HG02678 (cell line): ENCODE data around the gene ZSWIM3.
"Not testable (repeated sequence)": the region's sequence is repeated elsewhere in the genome, so short reads cannot be mapped to it uniquely, and the experiment has no call there.

Experiments used
- ATAC-seq: cut with Tn5 transposase; IDR thresholded peaks from one replicate; pipeline ENCODE4 v1.9.1; 2021; ENCODE audit warnings: mild to moderate bottlenecking, moderate library complexity; ENCODE audit not compliant: unreplicated experiment

The ZSWIM3 gene

GRCh38 chr20:45857114-45857881 lies at the start of gene ZSWIM3, which contains the start of gene ACOT8:
Gene ZSWIM3, plus strand, starts transcription at chr20:45857614. Its CDS starts 212 bp downstream, at chr20:45857826.
Gene ACOT8, minus strand, starts transcription at chr20:45857392. Its CDS starts 77 bp downstream, at chr20:45857315.
- ATAC-seq: peak; percentile 97

DNA sequence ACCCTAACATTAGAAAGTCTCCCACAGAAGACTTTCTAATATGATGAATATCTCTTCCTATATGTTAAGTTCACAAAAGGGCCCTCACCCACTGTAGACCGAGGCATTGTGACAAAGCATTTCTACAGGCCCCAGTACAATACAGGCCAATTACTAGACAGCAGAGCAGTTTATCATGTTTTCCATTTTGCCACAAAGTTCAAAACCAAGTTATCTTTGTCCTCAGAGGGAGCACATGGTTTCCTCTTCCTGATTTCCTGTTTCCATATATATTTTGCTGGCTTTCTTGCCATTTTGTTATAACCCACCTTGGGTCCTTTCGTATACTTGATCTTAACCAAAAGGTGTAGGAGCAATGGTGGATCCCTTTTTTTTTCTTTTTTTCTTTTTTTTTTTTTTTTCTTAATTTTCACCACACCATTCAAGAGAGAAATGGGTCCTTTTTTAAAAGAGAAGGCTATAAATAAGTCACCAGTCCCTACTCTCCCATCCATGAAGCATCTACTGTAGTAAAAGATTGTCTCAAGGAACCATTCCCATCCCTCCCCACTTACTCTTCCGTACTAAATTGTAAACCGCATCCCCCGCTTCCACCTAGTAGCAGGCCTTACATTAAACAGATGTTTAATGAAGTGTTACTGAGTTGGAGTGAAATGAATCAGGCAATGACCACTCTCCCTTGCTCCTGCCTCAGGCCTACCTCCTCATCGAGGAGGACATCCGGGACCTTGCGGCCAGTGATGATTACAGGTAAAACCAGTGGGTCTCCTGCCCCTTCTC lies 47.0 kb upstream of the ZSWIM3 start:
- ATAC-seq: no peak

- peak; percentile 99 for ATAC-seq
These were observed 45.0 kb upstream of the ZSWIM3 start, which contains the start of gene UBE2C for GRCh38 chr20:45812157-45813005. Gene UBE2C, plus strand, starts transcription at chr20:45812644. Its CDS starts 52 bp downstream, at chr20:45812696.

- ATAC-seq: no peak
These were observed 44.4 kb upstream of the ZSWIM3 start for GRCh38 chr20:45813006-45813340.

GRCh38 chr20:45813489-45813888 lies 43.9 kb upstream of the ZSWIM3 start:
- ATAC-seq: no peak

- no peak for ATAC-seq
These were observed 43.1 kb upstream of the ZSWIM3 start for GRCh38 chr20:45814314-45814713.

- no peak for ATAC-seq
These were observed 40.5 kb upstream of the ZSWIM3 start for GRCh38 chr20:45816951-45817350.

- ATAC-seq: no peak
These were observed 39.8 kb upstream of the ZSWIM3 start for GRCh38 chr20:45817376-45818194.

- ATAC-seq: no peak
These were observed 39.2 kb upstream of the ZSWIM3 start for GRCh38 chr20:45818239-45818638.

DNA sequence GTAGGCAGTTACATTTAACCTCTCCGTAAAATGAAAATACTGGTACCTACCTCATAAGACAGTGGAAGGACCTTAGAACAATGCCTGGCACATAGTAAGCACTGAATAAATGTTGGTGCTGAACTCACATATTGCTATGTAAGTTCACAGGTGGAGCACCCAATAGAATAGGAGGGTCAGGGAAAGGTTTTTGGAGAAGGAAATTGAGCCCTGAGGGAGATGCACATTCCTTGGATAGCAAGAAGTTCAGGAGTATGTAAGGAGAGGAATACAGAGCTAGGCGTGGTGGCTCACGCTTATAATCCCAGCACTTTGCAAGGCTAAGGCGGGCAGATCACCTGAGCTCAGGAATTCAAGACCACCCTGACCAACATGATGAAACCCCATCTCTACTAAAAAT lies 37.9 kb upstream of the ZSWIM3 start:
- no peak for ATAC-seq

DNA sequence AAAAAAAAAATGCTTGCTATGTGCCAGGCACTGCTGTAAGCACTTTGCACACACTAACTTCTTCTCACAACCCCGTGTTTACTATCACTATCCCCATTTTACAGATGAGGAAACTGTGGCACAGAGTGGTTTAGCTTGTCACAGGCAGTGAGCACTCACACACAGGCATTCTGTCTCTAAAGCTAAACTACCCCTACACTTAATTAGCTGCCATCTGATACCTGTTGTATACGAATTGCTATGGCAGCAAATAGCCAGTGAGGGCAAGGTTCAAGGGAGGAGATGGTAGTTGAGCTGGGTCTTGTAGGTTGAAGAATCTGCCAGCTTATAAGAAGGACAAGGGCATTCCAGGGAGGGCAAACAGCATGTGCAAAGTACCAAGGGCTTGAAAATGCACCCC lies 35.5 kb upstream of the ZSWIM3 start:
- ATAC-seq: no peak

DNA sequence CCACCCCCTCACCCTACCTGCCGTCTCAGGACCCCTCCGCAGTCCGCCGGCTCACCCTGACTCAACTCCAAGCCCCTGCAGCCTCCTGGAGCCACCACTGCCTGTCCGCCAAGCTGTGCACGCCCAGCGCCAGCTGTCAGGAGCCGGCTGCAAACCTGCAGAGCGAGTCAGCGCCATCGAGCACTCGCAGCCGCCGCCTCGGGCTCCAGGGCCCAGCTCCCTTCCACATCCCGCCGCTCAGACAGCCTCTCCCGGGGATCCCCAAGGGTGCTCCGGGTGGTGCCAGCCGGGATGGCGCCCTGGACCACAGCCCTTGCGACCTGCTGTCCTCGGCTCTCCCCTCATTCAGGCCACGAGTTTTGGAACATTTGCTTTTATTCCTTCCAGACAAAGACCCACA lies 34.6 kb upstream of the ZSWIM3 start:
- ATAC-seq: no peak

GRCh38 chr20:45823949-45824835 lies 33.2 kb upstream of the ZSWIM3 start:
- ATAC-seq: no peak

DNA sequence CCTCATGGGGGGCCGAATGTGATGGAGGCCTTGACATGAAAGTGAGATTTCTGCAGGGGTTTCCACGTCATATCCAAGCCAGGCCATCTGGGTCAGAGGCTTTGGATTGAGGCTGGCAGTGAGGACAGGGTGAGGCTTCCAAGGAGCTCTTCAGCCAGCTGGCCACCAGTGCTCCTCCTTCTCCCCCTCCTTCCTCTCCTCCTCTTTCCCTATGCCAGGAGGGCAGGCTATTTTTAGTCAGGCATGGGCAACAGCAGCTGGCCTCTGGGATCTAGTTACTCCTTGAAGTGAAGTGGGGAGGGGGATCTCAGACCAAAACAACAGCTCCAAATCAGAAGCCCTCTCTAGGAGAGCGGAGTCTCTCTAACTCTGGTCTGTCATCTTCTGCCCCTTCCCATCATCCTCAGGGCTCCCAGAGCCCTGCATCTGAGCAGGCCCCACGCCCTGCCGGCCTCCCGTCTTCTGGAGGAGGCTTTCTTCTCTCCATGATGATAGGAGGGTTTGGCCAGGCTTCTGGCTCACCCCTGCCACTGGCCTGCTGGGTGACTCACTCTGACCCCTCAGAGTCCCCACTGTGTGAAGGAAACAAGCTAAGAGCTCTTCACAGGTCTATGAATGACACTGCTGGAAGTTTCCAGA lies 30.9 kb upstream of the ZSWIM3 start:
- ATAC-seq: no peak

- no peak for ATAC-seq
These were observed 30.3 kb upstream of the ZSWIM3 start, which contains the start of gene TNNC2 for GRCh38 chr20:45827030-45827652. Gene TNNC2, minus strand, starts transcription at chr20:45827312. Its CDS starts 64 bp downstream, at chr20:45827248.

DNA sequence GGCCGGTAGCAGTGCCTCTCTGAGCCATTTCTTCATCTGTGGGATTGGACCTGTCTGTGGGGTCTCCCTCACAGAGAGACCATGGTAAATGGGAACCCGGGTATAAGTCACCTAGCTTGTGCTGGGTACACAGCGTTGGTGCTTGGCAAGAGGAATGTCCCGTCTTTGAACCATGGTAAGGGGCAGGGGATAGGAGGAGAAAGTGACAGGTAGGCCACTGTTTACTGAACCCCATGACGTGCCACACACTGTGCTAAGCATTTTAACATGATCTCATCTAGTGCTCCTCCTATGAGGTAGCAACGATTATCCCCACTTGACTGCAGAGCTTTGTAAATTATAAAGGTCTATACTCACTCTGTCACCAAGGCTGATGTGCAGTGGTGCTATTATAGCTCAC lies 29.7 kb upstream of the ZSWIM3 start:
- no peak for ATAC-seq

GRCh38 chr20:45828589-45828988 lies 28.8 kb upstream of the ZSWIM3 start:
- ATAC-seq: no peak

DNA sequence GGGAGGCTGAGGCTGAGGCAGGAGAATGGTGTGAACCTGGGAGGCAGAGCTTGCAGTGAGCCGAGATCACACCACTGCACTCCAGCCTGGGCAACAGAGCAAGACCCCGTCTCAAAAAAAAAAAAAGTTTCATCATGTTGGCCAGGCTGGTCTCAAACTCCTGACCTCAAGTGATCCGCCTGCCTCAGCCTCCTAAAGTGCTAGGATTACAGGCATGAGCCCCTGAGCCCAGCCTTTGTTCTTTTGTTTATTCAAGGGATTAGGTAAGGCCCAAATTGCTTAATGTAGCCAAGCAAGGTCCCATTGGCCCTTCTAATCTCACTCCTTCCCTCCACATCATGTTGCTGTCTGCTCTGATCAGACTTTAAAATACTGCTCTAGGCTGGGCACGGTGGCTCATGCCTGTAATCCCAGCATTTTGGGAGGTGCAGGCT lies 27.7 kb upstream of the ZSWIM3 start:
- ATAC-seq: not testable (repeated sequence)
